AG04449 (cell line): ENCODE measurements around the gene PLXNA3.

Experiments
- CTCF ChIA-PET: fragments of 350-600 bp; formaldehyde crosslinking; extraction: SDS; loops from one replicate; lab custom pipeline; 2021; ENCODE audit warnings: antibody characterized with exemption; lab: Yijun Ruan, JAX
- POLR2A ChIA-PET: fragments of 400-600, 350-600 bp; formaldehyde crosslinking; extraction: SDS; loops from one replicate; lab custom pipeline; 2020; ENCODE audit warnings: antibody characterized with exemption, inconsistent platforms; lab: Yijun Ruan, JAX
- DNase-seq: peaks from one replicate; pipeline ENCODE4 v3.0.0-alpha.2; 2010; ENCODE audit warnings: low read depth, low spot score
- H3K4me3 ChIP-seq: 2 replicates; pipeline ENCODE4 v1.5.1; 2011; ENCODE audit warnings: low read depth, mild to moderate bottlenecking, control low read depth, low read length
- TF ChIP-seq, protein P1 (sequence below): IDR thresholded peaks from one replicate; pipeline ENCODE4 v1.5.1; 2011; ENCODE audit warnings: mild to moderate bottlenecking, moderate library complexity, low read length, control low read depth, inconsistent platforms; ENCODE audit not compliant: insufficient read depth; ENCODE audit errors: missing control alignments

Gene PLXNA3

DNA sequence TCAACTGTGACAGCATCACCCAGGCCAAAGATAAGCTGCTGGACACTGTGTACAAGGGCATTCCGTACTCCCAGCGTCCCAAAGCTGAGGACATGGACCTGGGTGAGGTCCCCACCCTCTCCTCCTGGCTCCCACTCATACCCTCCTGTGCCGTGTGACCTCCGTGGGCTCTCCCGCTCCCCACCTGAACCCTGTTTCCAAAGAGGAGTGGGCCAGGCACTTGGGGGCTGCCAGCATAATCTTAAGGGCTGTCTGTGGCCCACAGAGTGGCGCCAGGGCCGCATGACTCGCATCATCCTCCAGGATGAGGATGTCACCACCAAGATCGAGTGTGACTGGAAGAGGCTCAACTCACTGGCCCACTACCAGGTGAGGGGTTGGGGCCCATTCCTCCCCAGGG lies 11.0 kb downstream of the PLXNA3 start:
- no peak overlapping the region for H3K4me3 ChIP-seq
- CTCF ChIA-PET = no interaction called here
- no peak for DNase-seq
- TF ChIP-seq, protein P1, sequence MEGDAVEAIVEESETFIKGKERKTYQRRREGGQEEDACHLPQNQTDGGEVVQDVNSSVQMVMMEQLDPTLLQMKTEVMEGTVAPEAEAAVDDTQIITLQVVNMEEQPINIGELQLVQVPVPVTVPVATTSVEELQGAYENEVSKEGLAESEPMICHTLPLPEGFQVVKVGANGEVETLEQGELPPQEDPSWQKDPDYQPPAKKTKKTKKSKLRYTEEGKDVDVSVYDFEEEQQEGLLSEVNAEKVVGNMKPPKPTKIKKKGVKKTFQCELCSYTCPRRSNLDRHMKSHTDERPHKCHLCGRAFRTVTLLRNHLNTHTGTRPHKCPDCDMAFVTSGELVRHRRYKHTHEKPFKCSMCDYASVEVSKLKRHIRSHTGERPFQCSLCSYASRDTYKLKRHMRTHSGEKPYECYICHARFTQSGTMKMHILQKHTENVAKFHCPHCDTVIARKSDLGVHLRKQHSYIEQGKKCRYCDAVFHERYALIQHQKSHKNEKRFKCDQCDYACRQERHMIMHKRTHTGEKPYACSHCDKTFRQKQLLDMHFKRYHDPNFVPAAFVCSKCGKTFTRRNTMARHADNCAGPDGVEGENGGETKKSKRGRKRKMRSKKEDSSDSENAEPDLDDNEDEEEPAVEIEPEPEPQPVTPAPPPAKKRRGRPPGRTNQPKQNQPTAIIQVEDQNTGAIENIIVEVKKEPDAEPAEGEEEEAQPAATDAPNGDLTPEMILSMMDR = no peak
- POLR2A ChIA-PET = interaction anchor here (0.7 kb wide), 1 partner anchor 11 kb away, joined by 3 read pairs; the partner anchor contains the start of gene PLXNA3

GRCh38 chrX:154469880-154470279 lies 11.8 kb downstream of the PLXNA3 start:
- ChIA-PET CTCF (no interaction called here), POLR2A (no interaction called here)
- TF ChIP-seq, protein P1 = no peak
- no peak overlapping the region for H3K4me3 ChIP-seq
- DNase-seq = no peak

DNA sequence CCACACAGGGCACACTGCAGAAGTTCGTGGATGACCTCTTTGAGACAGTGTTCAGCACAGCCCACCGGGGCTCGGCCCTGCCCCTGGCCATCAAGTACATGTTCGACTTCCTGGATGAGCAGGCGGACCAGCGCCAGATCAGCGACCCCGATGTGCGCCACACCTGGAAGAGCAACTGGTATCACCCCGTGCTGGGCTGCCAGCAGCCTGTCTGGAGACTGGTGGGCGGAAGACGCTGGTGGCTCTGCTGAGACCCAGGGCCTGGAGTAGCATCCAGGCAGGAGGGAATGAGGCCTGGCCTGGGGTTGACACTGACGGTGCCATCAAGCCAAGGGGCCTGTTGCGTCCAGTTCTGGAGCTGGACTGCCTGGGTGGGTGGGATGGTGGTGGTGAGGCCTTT lies 12.4 kb downstream of the PLXNA3 start:
- no peak overlapping the region for H3K4me3 ChIP-seq
- ChIA-PET CTCF (no interaction called here), POLR2A (no interaction called here)
- DNase-seq = no peak
- TF ChIP-seq, protein P1 = no peak

- H3K4me3 ChIP-seq = no peak overlapping the region
- CTCF ChIA-PET = no interaction called here
- DNase-seq = no peak
- TF ChIP-seq, protein P1 = no peak
- POLR2A ChIA-PET = no interaction called here
These were observed 13.0 kb downstream of the PLXNA3 start for GRCh38 chrX:154470914-154471568.

- TF ChIP-seq, protein P1 = no peak
These were observed 14.0 kb downstream of the PLXNA3 start for GRCh38 chrX:154471839-154472684.

More at GRCh38 chrX:154471839-154472684, 14.0 kb downstream of the PLXNA3 start:
- DNase-seq = no peak
- ChIA-PET CTCF (no interaction called here), POLR2A (interaction anchor here (1.2 kb wide), 1 partner anchor 8 kb away, joined by 3 read pairs; no protein-coding TSS in a partner anchor)
- no peak overlapping the region for H3K4me3 ChIP-seq
